GM18951 (cell line): ENCODE measurements around the gene HRH2.

ENCODE experiments used
- POLR2A ChIP-seq: IDR thresholded peaks from 4 replicates; pipeline ENCODE4 v1.6.1; 2011; ENCODE audit warnings: mild to moderate bottlenecking; ENCODE audit not compliant: insufficient read length, insufficient read depth; ENCODE audit errors: extremely low read depth
- in situ Hi-C: fragments of 300-500 bp; cut with MboI; formaldehyde crosslinking; loops from one replicate; pipeline ENCODE4 v1.12.0; 2022; ENCODE audit warnings: low sequenced_read_pairs, mixed read lengths, inconsistent platforms; ENCODE audit not compliant: unreplicated experiment

The HRH2 gene

DNA sequence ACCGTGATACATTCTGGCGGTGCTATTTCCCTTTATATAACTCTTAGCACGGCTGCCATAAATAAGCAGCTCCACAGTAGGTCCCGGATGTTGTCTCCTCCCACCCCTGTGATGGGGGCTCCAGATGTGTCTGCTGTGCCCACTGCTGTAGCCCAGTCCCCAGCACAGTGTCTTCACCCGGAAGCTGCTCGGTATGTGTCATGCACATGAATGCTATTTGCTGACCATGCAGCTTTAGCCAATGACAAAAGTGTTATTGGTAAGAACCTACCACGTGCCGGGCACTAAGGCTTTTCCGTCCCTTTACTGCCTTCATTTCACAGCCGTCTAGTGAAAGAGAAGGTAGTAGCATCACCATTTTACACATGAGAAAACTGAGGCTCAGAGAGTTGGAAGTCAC is 20.2 kb downstream of the HRH2 start:
- TF ChIP-seq POLR2A = no peak
- in situ Hi-C loops = no loop called here

DNA sequence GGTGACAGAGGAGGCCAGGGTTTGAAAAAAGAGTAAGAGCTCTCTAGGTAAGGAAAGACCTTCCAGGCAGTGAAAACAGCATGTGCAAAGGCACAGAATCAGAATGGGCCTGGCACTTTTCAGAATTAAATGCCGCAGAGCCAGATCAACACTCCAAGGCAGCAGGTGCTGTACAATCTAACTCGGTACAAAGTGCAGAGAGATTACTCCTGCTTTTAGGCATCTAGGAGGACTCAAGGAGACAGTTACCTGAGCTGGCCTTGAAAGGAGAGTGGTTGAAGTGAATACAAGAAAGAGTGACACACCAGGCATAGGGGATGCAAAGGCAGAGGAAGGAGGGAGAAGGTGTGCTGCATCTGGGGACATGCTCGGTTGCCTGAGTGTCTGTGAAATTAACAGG is 21.5 kb downstream of the HRH2 start:
- no peak for TF ChIP-seq POLR2A
- in situ Hi-C loops = no loop called here

DNA sequence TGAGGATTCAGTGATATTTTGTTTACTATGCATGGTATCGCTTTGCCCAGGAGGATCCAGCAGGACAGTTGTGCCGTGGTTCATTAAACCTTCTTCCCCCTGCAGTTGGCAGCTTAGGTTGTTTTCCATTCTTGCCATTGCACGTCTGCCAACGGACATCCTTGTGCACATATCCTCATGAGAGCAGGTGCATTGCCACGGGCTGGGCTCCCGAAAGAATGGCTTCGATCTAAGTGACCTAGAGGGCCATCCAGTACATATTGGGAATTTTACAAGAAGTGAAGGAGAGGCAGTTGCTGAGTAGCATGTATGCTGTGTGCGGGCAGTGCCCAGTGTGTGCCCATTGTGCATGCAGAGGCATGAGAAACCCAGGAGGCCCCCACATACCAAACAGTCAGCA is 22.1 kb downstream of the HRH2 start:
- in situ Hi-C loops = no loop called here
- TF ChIP-seq POLR2A = no peak

DNA sequence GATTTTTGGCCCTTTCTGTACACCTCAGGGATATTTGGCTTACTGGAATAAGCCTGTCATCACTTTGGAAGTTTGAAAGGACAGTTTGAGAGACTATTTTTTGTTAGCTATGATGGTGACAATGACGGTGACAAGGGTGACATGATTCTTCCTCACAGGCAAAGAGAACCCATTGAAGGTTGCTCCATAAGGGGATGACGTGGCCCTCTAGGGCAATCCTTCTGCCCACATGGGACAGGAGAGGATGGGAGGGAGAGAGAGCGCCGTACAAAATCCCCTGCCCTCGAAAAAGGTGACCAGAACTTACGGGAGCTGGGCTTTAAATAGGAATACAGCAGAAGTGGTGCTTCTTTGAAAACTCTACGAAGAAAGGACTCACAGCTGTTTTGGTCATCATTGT is 22.6 kb downstream of the HRH2 start:
- in situ Hi-C loops = no loop called here
- no peak for TF ChIP-seq POLR2A

DNA sequence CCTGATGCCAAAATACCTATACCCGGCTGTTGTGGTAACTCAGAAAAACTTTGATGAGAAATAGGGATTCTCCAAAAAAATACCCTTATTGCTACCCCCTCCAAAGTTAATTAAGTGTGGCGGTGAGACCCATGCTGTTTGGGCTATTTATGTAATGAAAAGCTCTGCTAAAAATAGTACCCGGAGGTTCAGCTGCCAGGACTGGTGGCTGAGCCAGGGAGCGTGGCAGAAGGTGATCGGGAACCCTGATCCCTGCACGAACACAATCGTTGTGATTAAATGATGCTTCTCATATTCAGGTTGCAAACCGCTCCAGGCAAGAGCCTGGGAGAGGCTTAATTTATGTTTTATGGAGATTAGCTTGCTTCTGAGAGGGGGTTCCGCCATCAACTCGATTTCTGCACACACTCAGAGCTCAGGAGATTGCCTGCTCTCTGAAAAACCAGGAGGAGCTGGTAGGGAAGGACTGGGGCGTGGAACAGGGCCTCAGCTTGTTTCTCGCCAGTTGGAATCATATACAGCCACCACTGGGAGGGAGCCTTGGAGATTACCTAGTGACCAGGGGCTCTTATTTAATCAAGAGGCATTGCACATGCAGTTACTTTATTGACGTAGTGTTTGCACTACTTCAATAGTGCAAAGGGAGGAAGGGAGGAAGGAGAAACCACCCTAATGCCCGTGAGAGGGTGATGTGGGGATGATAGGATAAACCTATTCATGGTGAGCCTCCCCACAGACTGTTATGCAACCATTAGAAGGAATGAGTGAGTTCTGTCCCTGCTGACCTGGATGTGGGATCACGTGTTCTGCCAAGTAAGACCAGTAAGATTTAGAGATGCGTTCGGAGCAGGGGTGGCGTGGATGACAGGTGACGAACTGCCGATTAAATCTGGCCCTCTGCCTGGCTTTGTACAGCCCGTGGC is 23.4 kb downstream of the HRH2 start:
- in situ Hi-C loops = no loop called here
- no peak for TF ChIP-seq POLR2A

DNA sequence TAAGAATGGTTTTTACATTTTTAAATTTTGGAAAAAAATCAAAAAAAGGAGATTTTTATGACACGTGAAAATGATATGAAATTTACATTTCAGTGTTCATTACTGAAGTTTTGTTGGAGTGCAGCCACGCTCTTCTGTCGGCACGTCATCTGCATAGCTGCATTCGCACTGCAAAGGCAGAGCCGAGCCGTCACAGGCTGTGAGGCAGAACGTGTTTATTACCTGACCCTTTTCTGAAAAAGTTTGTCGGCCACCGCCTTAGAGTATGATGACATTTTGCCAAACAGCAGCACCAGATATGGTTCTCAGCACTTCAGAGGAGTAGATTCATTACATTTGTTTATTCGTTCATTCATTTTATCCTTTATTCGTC is 24.1 kb downstream of the HRH2 start:
- TF ChIP-seq POLR2A = no peak
- in situ Hi-C loops = no loop called here

DNA sequence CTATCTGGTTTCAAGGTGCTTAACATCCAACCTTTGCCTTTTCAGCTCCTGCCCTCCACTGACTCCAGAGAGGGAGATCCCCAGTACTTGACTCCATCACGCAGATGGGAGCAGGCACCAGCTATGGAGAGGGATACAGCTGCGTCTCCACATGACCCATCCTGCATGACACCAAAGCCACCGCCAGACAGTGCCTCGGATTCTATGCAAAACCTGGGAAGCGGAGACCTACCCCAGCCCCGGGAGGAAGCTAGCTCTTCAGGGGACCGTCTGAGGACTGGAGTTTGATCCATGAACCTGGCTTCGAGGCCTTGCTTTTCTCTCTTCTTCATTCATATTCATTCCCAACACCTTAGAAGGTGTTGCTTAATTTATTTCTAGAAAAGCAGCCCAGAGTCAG is 24.8 kb downstream of the HRH2 start:
- no peak for TF ChIP-seq POLR2A
- in situ Hi-C loops = no loop called here

DNA sequence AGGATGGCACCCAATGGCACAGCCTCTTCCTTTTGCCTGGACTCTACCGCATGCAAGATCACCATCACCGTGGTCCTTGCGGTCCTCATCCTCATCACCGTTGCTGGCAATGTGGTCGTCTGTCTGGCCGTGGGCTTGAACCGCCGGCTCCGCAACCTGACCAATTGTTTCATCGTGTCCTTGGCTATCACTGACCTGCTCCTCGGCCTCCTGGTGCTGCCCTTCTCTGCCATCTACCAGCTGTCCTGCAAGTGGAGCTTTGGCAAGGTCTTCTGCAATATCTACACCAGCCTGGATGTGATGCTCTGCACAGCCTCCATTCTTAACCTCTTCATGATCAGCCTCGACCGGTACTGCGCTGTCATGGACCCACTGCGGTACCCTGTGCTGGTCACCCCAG is 25.4 kb downstream of the HRH2 start:
- in situ Hi-C loops = no loop called here
- no peak for TF ChIP-seq POLR2A

DNA sequence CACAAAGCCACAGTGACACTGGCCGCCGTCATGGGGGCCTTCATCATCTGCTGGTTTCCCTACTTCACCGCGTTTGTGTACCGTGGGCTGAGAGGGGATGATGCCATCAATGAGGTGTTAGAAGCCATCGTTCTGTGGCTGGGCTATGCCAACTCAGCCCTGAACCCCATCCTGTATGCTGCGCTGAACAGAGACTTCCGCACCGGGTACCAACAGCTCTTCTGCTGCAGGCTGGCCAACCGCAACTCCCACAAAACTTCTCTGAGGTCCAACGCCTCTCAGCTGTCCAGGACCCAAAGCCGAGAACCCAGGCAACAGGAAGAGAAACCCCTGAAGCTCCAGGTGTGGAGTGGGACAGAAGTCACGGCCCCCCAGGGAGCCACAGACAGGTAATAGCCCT is 26.1 kb downstream of the HRH2 start:
- in situ Hi-C loops = no loop called here
- no peak for TF ChIP-seq POLR2A

DNA sequence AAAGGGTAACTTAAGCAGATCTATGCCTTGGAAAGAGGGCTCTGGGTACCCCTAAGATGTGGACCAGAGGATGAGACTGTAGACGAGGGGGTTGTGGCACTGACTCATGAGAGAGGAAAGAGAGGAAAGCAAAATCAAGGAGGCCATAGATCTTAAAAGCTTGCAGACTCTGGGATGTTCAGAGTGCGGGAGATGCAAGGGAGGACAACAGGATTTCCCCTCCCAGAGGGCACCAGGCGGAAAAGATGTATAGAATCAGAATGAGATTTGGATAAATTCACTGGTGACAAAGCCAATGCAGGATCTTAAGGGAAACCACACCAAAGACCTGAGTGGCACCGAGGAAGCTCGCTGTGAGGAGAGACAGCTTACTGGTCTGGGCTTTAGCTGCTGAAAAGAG is 27.1 kb downstream of the HRH2 start:
- no peak for TF ChIP-seq POLR2A
- in situ Hi-C loops = no loop called here

DNA sequence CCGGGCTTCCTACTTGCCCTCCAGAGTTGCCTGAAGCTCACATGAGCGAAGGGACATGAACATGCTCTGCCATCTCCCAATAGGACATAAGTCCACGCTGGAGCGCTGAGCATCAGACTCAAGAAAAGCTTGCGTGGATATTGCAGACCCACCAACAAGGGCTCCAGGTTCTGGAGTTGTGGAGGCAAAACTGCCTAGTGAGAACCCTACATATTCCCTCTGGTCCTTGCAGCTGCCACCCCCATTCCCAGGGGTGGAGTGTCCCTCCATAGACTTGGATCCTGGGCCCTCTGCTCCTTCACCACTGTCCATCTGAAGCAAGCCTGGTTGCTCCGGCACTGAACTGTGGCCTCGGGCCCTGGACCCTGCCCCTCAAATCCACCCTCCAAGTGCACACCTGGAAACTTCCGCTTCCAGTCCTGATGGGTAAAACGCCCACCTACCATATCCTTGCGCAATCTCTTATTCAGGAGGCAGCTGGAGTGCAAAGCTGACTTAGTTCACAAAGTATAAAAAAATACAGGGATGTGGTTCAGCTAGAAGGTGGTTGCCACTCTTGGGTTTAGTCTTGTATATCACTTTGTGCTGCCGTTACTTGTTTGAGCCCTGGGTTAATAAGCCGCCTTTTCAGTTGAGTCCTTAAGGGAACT is 28.0 kb downstream of the HRH2 start:
- TF ChIP-seq POLR2A = no peak
- in situ Hi-C loops = no loop called here

DNA sequence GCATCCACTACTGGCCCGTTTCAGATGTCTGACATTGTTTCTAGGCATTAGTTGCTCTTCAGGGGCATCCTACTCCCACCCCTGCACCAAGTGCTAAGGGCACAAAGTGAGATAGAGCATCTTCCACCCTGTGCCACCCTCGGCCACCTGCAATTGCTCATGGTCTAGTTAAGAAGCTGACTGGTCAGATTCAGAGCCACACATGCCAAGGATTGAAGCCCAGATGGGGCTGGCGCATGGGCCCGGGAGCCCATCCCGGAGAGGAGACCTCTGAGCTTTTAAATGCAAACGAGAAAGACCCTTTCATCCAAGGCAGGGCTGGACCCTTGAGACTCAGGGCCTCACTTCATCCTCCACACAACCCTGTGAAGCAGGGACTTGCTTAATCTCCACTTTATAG is 28.5 kb downstream of the HRH2 start:
- TF ChIP-seq POLR2A = no peak
- in situ Hi-C loops = no loop called here

DNA sequence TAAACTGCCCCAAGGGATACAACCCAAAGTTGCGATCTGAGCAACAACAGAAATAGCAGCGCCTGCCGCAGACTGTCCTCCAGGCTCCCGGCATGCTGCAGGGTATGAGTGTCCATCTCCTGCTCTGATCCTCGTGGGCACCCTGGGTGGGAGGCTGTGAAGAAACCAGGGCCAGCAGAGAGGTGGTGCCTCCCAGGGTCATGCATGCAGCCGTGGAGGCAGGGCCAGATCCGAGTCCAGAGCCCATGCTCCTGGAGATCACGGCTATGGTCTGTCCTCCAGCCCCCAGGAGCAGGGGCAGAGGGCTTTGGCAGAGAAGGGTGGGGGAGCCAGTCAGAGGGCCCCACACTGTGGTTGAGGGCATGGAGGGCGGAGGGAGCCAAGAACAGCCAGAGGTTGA is 29.0 kb downstream of the HRH2 start:
- TF ChIP-seq POLR2A = no peak
- in situ Hi-C loops = no loop called here

DNA sequence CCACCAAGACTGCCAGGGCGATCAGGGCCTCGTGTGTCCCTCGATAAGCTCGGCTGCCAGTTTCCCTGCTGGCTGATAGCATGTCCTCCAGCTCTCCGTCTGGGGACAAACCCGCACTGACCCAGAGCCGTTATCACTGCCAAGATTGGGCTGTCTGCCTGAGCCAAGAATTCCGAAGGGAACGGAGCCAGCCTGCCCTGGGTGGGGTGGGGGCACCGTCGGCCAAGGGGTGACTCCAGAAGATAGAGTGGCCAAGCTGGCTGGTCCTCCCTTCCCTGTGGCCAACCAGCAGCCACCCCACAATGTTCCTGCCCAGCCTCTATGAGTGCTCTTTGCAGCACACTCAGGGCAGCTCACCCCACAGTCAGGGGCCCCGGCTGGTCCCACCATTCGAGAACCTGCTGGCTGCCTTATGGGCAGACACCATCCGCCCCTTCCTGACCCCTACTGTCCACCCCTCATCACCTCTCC is 29.4 kb downstream of the HRH2 start:
- no peak for TF ChIP-seq POLR2A
- in situ Hi-C loops = no loop called here
